Right renal pelvis (tissue), 4 donors: ENCODE measurements around the gene SAPCD2. TPM values are rescaled to one million over a fixed set of nuclear protein-coding genes. Genes with fewer than 3 reads are reported as not detected.

Experiments used
- polyA plus RNA-seq, 4 donors: library from polyadenylated mRNA; unstranded; fragments of 120-200 nt; gene quantifications; one replicate each; pipeline ENCODE4 v1.2.1, GENCODE V29; 2013; ENCODE audit not compliant: insufficient read length in 4 of 4

Gene SAPCD2
- polyA plus RNA-seq, 4 donors: 5.4 to 9.5 (median 6.0) TPM

Other genes with a start within 250 kb of the SAPCD2 start
- 1 to 10 TPM in 2 of 4 donors, under 1 TPM in 2; 0.67 to 1.7 (median 0.96) TPM for gene AJM1, start 228.1 kb downstream of the SAPCD2 start, polyA plus RNA-seq
- gene PHPT1, start 221.1 kb downstream of the SAPCD2 start, polyA plus RNA-seq: 100 to 1,000 TPM in 1 of 4 donors, 10 to 100 TPM in 3; 79.2 to 145 (median 81.4) TPM
- 10 to 100 TPM in 1 of 4 donors, 1 to 10 TPM in 3; 6.0 to 10.6 (median 6.9) TPM for gene MAMDC4, start 218.2 kb downstream of the SAPCD2 start, polyA plus RNA-seq
- 100 to 1,000 TPM; 317 to 400 (median 357) TPM for gene EDF1, start 204.2 kb downstream of the SAPCD2 start, polyA plus RNA-seq
- 10 to 100 TPM; 11.3 to 16.8 (median 12.4) TPM for gene TRAF2, start 184.0 kb downstream of the SAPCD2 start, polyA plus RNA-seq
- gene FBXW5, start 125.8 kb downstream of the SAPCD2 start, polyA plus RNA-seq: 10 to 100 TPM; 38.7 to 67.9 (median 43.5) TPM
- gene C8G, start 125.3 kb downstream of the SAPCD2 start, polyA plus RNA-seq: 1 to 10 TPM in 2 of 4 donors, under 1 TPM in 2; 0.36 to 1.1 (median 0.90) TPM
- 10 to 100 TPM; 21.8 to 36.8 (median 29.4) TPM for gene LCN12, start 118.3 kb downstream of the SAPCD2 start, polyA plus RNA-seq
- 100 to 1,000 TPM in 1 of 4 donors, 10 to 100 TPM in 3; 27.8 to 104 (median 33.5) TPM for gene PTGDS, start 93.1 kb downstream of the SAPCD2 start, polyA plus RNA-seq
- gene LCNL1, start 87.6 kb downstream of the SAPCD2 start, polyA plus RNA-seq: under 1 TPM; 0.08 to 0.35 (median 0.19) TPM
- 10 to 100 TPM; 26.9 to 46.1 (median 31.5) TPM for gene PAXX, start 78.1 kb downstream of the SAPCD2 start, polyA plus RNA-seq
- 1 to 10 TPM in 1 of 4 donors, under 1 TPM in 3; 0.28 to 1.2 (median 0.50) TPM for gene CLIC3, start 74.0 kb downstream of the SAPCD2 start, polyA plus RNA-seq
- 10 to 100 TPM; 33.3 to 57.9 (median 40.2) TPM for gene ABCA2, start 42.3 kb downstream of the SAPCD2 start, polyA plus RNA-seq
- gene FUT7, start 38.5 kb downstream of the SAPCD2 start, polyA plus RNA-seq: under 1 TPM in 2 of 4 donors, not detected in 2; 0.04 to 0.11 TPM
- 10 to 100 TPM; 22.8 to 47.1 (median 26.5) TPM for gene NPDC1, start 24.4 kb downstream of the SAPCD2 start, polyA plus RNA-seq
- gene ENTPD2, start 16.5 kb downstream of the SAPCD2 start, polyA plus RNA-seq: 1 to 10 TPM; 3.4 to 7.4 (median 4.2) TPM
- 1 to 10 TPM; 4.6 to 6.6 (median 5.6) TPM for gene UAP1L1, start 7.0 kb upstream of the SAPCD2 start, polyA plus RNA-seq
- 10 to 100 TPM; 46.4 to 62.2 (median 53.4) TPM for gene MAN1B1, start 16.4 kb upstream of the SAPCD2 start, polyA plus RNA-seq
- 10 to 100 TPM in 3 of 4 donors, 1 to 10 TPM in 1; 9.7 to 41.8 (median 18.2) TPM for gene DPP7, start 44.2 kb upstream of the SAPCD2 start, polyA plus RNA-seq
- gene GRIN1, start 68.6 kb upstream of the SAPCD2 start, polyA plus RNA-seq: under 1 TPM in 2 of 4 donors, not detected in 2; 0.04 to 0.12 TPM
- under 1 TPM in 1 of 4 donors, not detected in 3; 0.16 TPM for gene LRRC26, start 99.5 kb upstream of the SAPCD2 start, polyA plus RNA-seq
- gene TMEM210, start 101.5 kb upstream of the SAPCD2 start, polyA plus RNA-seq: not detected
- gene ANAPC2, start 118.0 kb upstream of the SAPCD2 start, polyA plus RNA-seq: 10 to 100 TPM; 37.1 to 50.4 (median 40.9) TPM
- gene SSNA1, start 118.1 kb upstream of the SAPCD2 start, polyA plus RNA-seq: 10 to 100 TPM; 42.7 to 70.4 (median 47.7) TPM
- 10 to 100 TPM; 12.9 to 18.6 (median 14.1) TPM for gene TPRN, start 130.2 kb upstream of the SAPCD2 start, polyA plus RNA-seq
- gene TMEM203, start 135.1 kb upstream of the SAPCD2 start, polyA plus RNA-seq: 10 to 100 TPM; 44.6 to 49.8 (median 47.4) TPM
- gene NDOR1, start 135.1 kb upstream of the SAPCD2 start, polyA plus RNA-seq: 10 to 100 TPM; 10.0 to 16.0 (median 10.9) TPM
- 10 to 100 TPM in 2 of 4 donors, 1 to 10 TPM in 2; 7.9 to 16.3 (median 10.1) TPM for gene RNF208, start 151.7 kb upstream of the SAPCD2 start, polyA plus RNA-seq
- 10 to 100 TPM in 2 of 4 donors, 1 to 10 TPM in 2; 4.9 to 14.2 (median 10.8) TPM for gene CYSRT1, start 154.6 kb upstream of the SAPCD2 start, polyA plus RNA-seq
- 10 to 100 TPM in 1 of 4 donors, 1 to 10 TPM in 3; 5.1 to 14.5 (median 9.7) TPM for gene RNF224, start 156.9 kb upstream of the SAPCD2 start, polyA plus RNA-seq
- 10 to 100 TPM in 1 of 4 donors, 1 to 10 TPM in 3; 4.7 to 11.9 (median 7.3) TPM for gene SLC34A3, start 160.3 kb upstream of the SAPCD2 start, polyA plus RNA-seq
- gene TUBB4B, start 170.7 kb upstream of the SAPCD2 start, polyA plus RNA-seq: 100 to 1,000 TPM; 343 to 454 (median 348) TPM
- gene STPG3, start 180.7 kb upstream of the SAPCD2 start, polyA plus RNA-seq: 1 to 10 TPM; 1.7 to 2.3 (median 1.8) TPM
- gene NELFB, start 184.8 kb upstream of the SAPCD2 start, polyA plus RNA-seq: 10 to 100 TPM; 46.6 to 69.7 (median 51.2) TPM
- gene TOR4A, start 207.2 kb upstream of the SAPCD2 start, polyA plus RNA-seq: 1 to 10 TPM; 3.6 to 10.0 (median 4.9) TPM
- 10 to 100 TPM in 1 of 4 donors, 1 to 10 TPM in 3; 6.6 to 10.1 (median 6.7) TPM for gene NRARP, start 231.7 kb upstream of the SAPCD2 start, polyA plus RNA-seq